Measurements from ENCODE around the gene TTC21B. TPM values are rescaled to one million over a fixed set of nuclear protein-coding genes. Genes with fewer than 3 reads are reported as not detected.

Gene TTC21B
- total RNA-seq, 1 experiment from 2014 or later = 14.7 TPM

DNA sequence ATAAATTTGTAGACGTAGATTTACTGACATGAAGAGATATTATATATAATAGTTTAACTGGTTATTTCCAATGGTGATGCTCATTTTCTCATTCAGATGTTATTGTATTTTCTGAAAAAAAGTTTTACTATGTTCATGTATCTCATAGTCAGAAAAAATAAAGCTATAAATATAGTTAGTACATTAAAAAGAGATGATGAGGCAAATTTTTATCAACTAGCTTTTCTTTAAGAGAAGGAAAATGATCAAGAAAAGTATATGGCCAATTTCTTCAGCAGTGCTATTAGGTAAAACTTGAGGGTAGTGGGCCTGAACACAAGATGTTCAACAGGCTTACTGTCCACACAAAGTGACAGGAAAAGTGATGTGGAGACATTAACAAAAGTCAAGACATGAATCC is 11.7 kb downstream of the TTC21B start:
- DNase-seq = no peak
- H3K36me3 Mint-ChIP-seq (ENCODE audit: insufficient read depth, unreplicated experiment) = no peaks in the 10 kb centered on the region
- no peaks in the 10 kb centered on the region for H3K4me1 Mint-ChIP-seq (ENCODE audit: low read depth, unreplicated experiment)
- no peak overlapping the region for H3K27ac Mint-ChIP-seq (ENCODE audit: unreplicated experiment)
- BruUV-seq (replicated peaks) = no TSS peak
- intact Hi-C loops (cut with micrococcal nuclease; ENCODE audit: unreplicated experiment) = no loop called here
- CTCF ChIA-PET = interaction anchor here (1.2 kb wide), 1 partner anchor 11 kb away, joined by 3 read pairs; no protein-coding TSS in a partner anchor
- TF ChIP-seq, protein P1, sequence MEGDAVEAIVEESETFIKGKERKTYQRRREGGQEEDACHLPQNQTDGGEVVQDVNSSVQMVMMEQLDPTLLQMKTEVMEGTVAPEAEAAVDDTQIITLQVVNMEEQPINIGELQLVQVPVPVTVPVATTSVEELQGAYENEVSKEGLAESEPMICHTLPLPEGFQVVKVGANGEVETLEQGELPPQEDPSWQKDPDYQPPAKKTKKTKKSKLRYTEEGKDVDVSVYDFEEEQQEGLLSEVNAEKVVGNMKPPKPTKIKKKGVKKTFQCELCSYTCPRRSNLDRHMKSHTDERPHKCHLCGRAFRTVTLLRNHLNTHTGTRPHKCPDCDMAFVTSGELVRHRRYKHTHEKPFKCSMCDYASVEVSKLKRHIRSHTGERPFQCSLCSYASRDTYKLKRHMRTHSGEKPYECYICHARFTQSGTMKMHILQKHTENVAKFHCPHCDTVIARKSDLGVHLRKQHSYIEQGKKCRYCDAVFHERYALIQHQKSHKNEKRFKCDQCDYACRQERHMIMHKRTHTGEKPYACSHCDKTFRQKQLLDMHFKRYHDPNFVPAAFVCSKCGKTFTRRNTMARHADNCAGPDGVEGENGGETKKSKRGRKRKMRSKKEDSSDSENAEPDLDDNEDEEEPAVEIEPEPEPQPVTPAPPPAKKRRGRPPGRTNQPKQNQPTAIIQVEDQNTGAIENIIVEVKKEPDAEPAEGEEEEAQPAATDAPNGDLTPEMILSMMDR (IDR thresholded peaks at IDR 0.05; ENCODE audit: unreplicated experiment) = no peak
- H3K9me3 Mint-ChIP-seq (ENCODE audit: low read depth, unreplicated experiment) = no peaks in the 10 kb centered on the region
- no peak overlapping the region for H3K4me3 Mint-ChIP-seq (ENCODE audit: low read depth, unreplicated experiment)
- no peaks in the 10 kb centered on the region for H3K27me3 Mint-ChIP-seq (ENCODE audit: unreplicated experiment)

DNA sequence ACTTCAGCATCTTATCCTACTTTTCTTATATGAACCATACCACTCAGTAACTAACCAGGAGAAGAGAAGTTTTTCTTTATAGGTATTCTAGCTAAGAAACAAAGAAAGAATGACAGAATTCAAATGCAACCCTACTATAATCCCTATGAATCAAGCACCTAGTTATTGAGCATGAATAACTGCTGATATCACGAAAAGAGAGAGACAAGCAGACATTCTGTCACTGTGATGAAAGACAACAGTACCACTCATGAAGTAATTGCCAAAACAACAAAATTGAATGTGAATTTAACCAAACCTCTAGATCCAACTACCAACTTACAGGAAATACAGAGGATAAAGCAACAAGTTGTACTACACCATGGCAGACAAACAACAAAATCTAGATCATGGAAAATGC is 15.3 kb downstream of the TTC21B start:
- CTCF ChIA-PET = no interaction called here

DNA sequence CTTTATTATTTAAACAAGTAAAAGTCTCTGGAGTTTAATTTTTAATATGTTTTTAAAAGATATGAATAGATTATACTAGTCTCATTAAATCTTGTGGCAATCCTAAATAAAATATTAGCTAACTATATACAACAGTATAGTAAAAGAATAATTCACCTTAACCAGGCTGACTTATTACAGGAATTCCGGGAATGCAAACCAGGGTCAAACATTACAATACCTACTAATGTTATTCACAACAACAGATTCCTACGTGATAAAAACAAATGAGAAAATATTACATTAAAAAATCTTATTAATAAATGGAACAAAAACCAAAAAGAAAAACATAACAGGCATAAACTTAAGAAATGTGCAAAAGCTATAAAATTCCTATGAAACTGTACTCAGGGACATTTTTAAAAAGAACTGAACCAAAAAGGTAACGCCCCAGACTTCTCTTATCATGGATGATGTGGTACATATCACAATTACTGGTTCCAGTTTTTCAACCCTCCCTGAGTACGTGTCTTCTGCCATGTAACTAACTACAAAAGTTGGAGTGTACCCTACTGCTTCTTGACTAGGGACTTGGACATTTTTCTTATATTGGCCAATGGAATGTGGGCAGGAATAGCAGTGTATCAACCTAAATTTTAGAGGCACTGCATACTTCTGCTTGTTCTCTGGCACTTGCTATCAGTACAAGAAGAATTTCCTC is 20.2 kb downstream of the TTC21B start:
- Mint-ChIP-seq H3K4me3 (ENCODE audit: low read depth, unreplicated experiment) (no peak overlapping the region), H3K27ac (ENCODE audit: unreplicated experiment) (no peak overlapping the region), H3K27me3 (ENCODE audit: unreplicated experiment) (no peaks in the 10 kb centered on the region), H3K36me3 (ENCODE audit: insufficient read depth, unreplicated experiment) (peaks cover 5% of the 10 kb centered on the region), H3K9me3 (ENCODE audit: low read depth, unreplicated experiment) (no peaks in the 10 kb centered on the region), H3K4me1 (ENCODE audit: low read depth, unreplicated experiment) (no peaks in the 10 kb centered on the region)
- BruUV-seq (replicated peaks) = no TSS peak
- CTCF ChIA-PET = no interaction called here
- TF ChIP-seq, protein P1 (IDR thresholded peaks at IDR 0.05; ENCODE audit: unreplicated experiment) = no peak
- no peak for DNase-seq
- intact Hi-C loops (cut with micrococcal nuclease; ENCODE audit: unreplicated experiment) = no loop called here

More for the DNA sequence above, 15.3 kb downstream of the TTC21B start:
- Mint-ChIP-seq H3K9me3 (ENCODE audit: low read depth, unreplicated experiment) (no peaks in the 10 kb centered on the region), H3K4me1 (ENCODE audit: low read depth, unreplicated experiment) (no peaks in the 10 kb centered on the region), H3K27me3 (ENCODE audit: unreplicated experiment) (no peaks in the 10 kb centered on the region), H3K4me3 (ENCODE audit: low read depth, unreplicated experiment) (no peak overlapping the region), H3K27ac (ENCODE audit: unreplicated experiment) (no peak overlapping the region), H3K36me3 (ENCODE audit: insufficient read depth, unreplicated experiment) (no peaks in the 10 kb centered on the region)
- no peak for DNase-seq
- intact Hi-C loops (cut with micrococcal nuclease; ENCODE audit: unreplicated experiment) = no loop called here
- TF ChIP-seq, protein P1 (IDR thresholded peaks at IDR 0.05; ENCODE audit: unreplicated experiment) = no peak
- no TSS peak for BruUV-seq (replicated peaks)

DNA sequence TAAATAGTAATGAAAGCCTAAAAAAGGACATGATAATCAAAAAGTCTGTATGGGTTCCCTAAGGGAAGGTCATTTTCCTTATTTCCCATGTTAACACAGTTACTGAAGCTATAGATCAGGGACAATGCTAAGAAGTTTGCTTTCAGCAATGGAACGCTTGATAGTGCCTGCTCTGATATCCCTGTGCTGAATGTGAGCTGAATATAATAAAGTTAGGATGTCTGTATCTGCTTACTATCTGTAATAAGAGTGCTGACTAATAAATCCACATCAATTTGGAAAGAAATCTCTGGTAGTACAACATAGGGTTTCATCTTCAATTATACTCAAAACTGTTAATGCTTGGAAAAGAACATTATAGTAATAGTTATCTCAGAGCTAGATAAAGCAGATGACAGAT is 25.8 kb downstream of the TTC21B start:
- Mint-ChIP-seq H3K36me3 (ENCODE audit: insufficient read depth, unreplicated experiment) (peaks cover 15% of the 10 kb centered on the region), H3K9me3 (ENCODE audit: low read depth, unreplicated experiment) (no peaks in the 10 kb centered on the region), H3K4me1 (ENCODE audit: low read depth, unreplicated experiment) (no peaks in the 10 kb centered on the region), H3K27ac (ENCODE audit: unreplicated experiment) (no peak overlapping the region), H3K4me3 (ENCODE audit: low read depth, unreplicated experiment) (no peak overlapping the region), H3K27me3 (ENCODE audit: unreplicated experiment) (no peaks in the 10 kb centered on the region)
- no peak for DNase-seq
- TF ChIP-seq, protein P1 (IDR thresholded peaks at IDR 0.05; ENCODE audit: unreplicated experiment) = no peak
- BruUV-seq (replicated peaks) = no TSS peak
- CTCF ChIA-PET = no interaction called here
- intact Hi-C loops (cut with micrococcal nuclease; ENCODE audit: unreplicated experiment) = no loop called here

Measured in Calu3 (cell line).